ENCODE results near the gene HMGN3.

- TF ChIP-seq, protein P1, sequence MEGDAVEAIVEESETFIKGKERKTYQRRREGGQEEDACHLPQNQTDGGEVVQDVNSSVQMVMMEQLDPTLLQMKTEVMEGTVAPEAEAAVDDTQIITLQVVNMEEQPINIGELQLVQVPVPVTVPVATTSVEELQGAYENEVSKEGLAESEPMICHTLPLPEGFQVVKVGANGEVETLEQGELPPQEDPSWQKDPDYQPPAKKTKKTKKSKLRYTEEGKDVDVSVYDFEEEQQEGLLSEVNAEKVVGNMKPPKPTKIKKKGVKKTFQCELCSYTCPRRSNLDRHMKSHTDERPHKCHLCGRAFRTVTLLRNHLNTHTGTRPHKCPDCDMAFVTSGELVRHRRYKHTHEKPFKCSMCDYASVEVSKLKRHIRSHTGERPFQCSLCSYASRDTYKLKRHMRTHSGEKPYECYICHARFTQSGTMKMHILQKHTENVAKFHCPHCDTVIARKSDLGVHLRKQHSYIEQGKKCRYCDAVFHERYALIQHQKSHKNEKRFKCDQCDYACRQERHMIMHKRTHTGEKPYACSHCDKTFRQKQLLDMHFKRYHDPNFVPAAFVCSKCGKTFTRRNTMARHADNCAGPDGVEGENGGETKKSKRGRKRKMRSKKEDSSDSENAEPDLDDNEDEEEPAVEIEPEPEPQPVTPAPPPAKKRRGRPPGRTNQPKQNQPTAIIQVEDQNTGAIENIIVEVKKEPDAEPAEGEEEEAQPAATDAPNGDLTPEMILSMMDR (conservative IDR thresholded peaks at IDR 0.05 in 1 of 2, IDR thresholded peaks at IDR 0.05 in 1 of 2; ENCODE audit: extremely low read depth in 1 of 2, insufficient read depth in 1 of 2, low read depth in 1 of 2, low read length in 2 of 2): no peak
- no peak for TF ChIP-seq EZH2 (IDR thresholded peaks at IDR 0.05; ENCODE audit: borderline replicate concordance, low read length)
These were observed 21.6 kb downstream of the HMGN3 start for GRCh38 chr6:79212859-79213258.
